Posterior cingulate gyrus (tissue), 11 donors: ENCODE data around the gene SMAD3.
A peak's percentile ranks its signal among the peaks of the same experiment; 100 is the strongest.

Experiments
- DNase-seq, 10 donors: peaks; one replicate each; pipeline versions ENCODE4 v3.0.0 to v3.0.0-alpha.2; 2020 to 2021; ENCODE audit warnings: mixed read lengths in 3 of 10
- intact Hi-C: fragments of 100-400 bp; cut with DNase I; formaldehyde crosslinking; loops from one replicate; pipeline ENCODE4 v1.15.1; 2023

SMAD3 gene

GRCh38 chr15:67189326-67190051, 124.1 kb downstream of the SMAD3 start:
- intact Hi-C loops, result no loop called here
- peak in 1 of 10 donors; percentile 78 for DNase-seq

- no peak for DNase-seq
- intact Hi-C loops, result no loop called here
These were observed 124.9 kb downstream of the SMAD3 start for GRCh38 chr15:67190326-67190725.

GRCh38 chr15:67190813-67191212, 125.4 kb downstream of the SMAD3 start:
- intact Hi-C loops, result no loop called here

GRCh38 chr15:67192185-67192820, 126.9 kb downstream of the SMAD3 start:
- no peak for DNase-seq
- intact Hi-C loops, result no loop called here

More at GRCh38 chr15:67190813-67191212, 125.4 kb downstream of the SMAD3 start:
- DNase-seq, result no peak

GRCh38 chr15:67193223-67193990, 128.0 kb downstream of the SMAD3 start:
- DNase-seq, result peak in 1 of 10 donors; percentile 46
- intact Hi-C loops, result no loop called here

GRCh38 chr15:67194171-67195114, 129.0 kb downstream of the SMAD3 start:
- intact Hi-C loops, result no loop called here

GRCh38 chr15:67195305-67195704, 129.9 kb downstream of the SMAD3 start:
- intact Hi-C loops, result no loop called here
- DNase-seq, result no peak

More at GRCh38 chr15:67194171-67195114, 129.0 kb downstream of the SMAD3 start:
- peak in 1 of 10 donors; percentile 59 for DNase-seq

GRCh38 chr15:67196222-67196621, 130.8 kb downstream of the SMAD3 start:
- no peak for DNase-seq
- intact Hi-C loops, result no loop called here

GRCh38 chr15:67196672-67197363, 131.4 kb downstream of the SMAD3 start:
- no peak for DNase-seq
- intact Hi-C loops, result no loop called here

- intact Hi-C loops, result no loop called here
- DNase-seq, result no peak
These were observed 131.9 kb downstream of the SMAD3 start for GRCh38 chr15:67197364-67197695.

GRCh38 chr15:67198157-67198754, 132.9 kb downstream of the SMAD3 start:
- intact Hi-C loops, result no loop called here
- DNase-seq, result peak in 1 of 10 donors; percentile 32

- no peak for DNase-seq
- intact Hi-C loops, result no loop called here
These were observed 134.0 kb downstream of the SMAD3 start for GRCh38 chr15:67199391-67199790.

GRCh38 chr15:67199881-67200763, 134.7 kb downstream of the SMAD3 start:
- intact Hi-C loops, result no loop called here
- no peak for DNase-seq

- intact Hi-C loops, result no loop called here
- DNase-seq, result no peak
These were observed 135.7 kb downstream of the SMAD3 start for GRCh38 chr15:67201136-67201535.

- intact Hi-C loops, result no loop called here
- DNase-seq, result no peak
These were observed 136.7 kb downstream of the SMAD3 start for GRCh38 chr15:67202091-67202490.

- intact Hi-C loops, result no loop called here
- DNase-seq, result no peak
These were observed 137.6 kb downstream of the SMAD3 start for GRCh38 chr15:67202991-67203390.

- DNase-seq, result no peak
- intact Hi-C loops, result no loop called here
These were observed 142.3 kb downstream of the SMAD3 start for GRCh38 chr15:67207555-67208207.

GRCh38 chr15:67208396-67208795, 143.0 kb downstream of the SMAD3 start:
- no peak for DNase-seq
- intact Hi-C loops, result no loop called here
